HTR-8/SVneo (cell line): ENCODE data around the gene CACNA1C.
A peak's percentile ranks its signal among the peaks of the same experiment; 100 is the strongest.
"Not testable (repeated sequence)": the region's sequence is repeated elsewhere in the genome, so short reads cannot be mapped to it uniquely, and the experiment has no call there.

Experiments
- DNase-seq: peaks from one replicate; pipeline ENCODE4 v3.0.0; 2011; ENCODE audit warnings: low spot score, mixed read lengths; ENCODE audit not compliant: insufficient read length
- FAIRE-seq: peaks from 2 replicates; lab custom pipeline; 2011; peaks lifted over from hg19 to GRCh38; lab: Jason Lieb, UNC

The CACNA1C gene

GRCh38 chr12:2070440-2071045 is 17.8 kb downstream of the CACNA1C start:
- FAIRE-seq: no peak

GRCh38 chr12:2074792-2075191 is 22.0 kb downstream of the CACNA1C start:
- DNase-seq: no peak

More at GRCh38 chr12:2070440-2071045, 17.8 kb downstream of the CACNA1C start:
- DNase-seq: no peak

GRCh38 chr12:2075508-2076195 is 22.9 kb downstream of the CACNA1C start:
- FAIRE-seq (no peak), DNase-seq (no peak)

More at GRCh38 chr12:2074792-2075191, 22.0 kb downstream of the CACNA1C start:
- no peak for FAIRE-seq

DNA sequence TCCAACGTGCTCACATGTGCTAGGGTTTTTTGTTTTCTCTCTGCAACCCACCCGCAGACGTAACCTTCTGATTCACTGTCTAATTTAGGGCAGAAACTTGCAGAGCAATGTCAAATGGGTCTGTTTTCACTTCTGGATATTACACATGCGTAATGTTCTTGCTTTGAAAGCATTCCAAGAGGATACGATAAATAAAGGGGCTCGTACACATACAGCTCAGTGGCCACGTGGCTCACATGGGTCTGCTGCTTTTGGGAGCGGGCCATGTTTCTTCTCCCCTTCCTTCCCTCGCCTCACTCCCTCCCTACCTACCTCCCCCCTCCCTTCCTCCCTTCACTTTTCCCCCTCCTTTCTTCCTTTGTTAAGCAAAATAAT is 23.4 kb downstream of the CACNA1C start:
- DNase-seq (no peak), FAIRE-seq (no peak)

DNA sequence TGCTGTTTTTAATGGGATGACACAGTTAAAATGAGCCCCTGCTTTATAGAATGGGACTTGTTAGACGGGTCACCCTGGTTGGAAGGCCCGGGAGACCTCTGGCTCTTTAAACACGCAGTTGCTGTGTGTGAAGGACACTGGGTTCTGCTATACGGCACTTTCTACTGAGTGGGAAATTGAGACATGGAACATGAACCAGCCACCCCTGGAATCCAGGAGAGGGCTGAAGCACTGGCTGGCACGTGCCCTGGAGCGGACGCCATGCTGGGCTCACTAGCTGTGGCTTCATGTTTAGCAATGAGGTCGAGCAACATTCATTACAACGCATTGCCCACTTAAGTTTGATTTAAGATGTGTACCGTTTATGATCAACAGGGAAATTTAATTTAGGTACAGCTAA is 23.9 kb downstream of the CACNA1C start:
- no peak for FAIRE-seq

GRCh38 chr12:2080604-2081003 is 27.8 kb downstream of the CACNA1C start:
- FAIRE-seq (no peak), DNase-seq (no peak)

More for the DNA sequence above, 23.9 kb downstream of the CACNA1C start:
- DNase-seq: no peak

DNA sequence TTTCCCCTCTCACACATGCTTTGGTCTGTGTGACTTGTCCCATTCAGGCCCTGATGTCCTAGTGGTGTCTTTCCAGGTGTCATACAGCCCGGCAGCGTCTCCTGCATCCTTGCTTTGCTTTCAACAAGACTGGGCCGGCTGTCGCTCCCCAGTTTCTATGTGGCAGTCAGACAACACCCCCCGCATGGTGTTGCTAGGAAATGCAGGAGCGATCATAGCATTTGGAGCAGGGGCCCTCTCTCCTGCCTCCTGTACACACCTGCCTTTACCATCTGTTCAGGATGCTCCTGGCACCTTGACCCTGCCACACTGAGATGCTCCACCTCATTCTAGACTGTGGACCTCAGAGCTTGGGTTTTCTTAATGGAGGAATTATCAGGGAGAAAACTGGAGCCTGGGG is 29.5 kb downstream of the CACNA1C start:
- FAIRE-seq: no peak
- no peak for DNase-seq

- DNase-seq: no peak
- no peak for FAIRE-seq
Observed at GRCh38 chr12:2083008-2083407, 30.2 kb downstream of the CACNA1C start.

DNA sequence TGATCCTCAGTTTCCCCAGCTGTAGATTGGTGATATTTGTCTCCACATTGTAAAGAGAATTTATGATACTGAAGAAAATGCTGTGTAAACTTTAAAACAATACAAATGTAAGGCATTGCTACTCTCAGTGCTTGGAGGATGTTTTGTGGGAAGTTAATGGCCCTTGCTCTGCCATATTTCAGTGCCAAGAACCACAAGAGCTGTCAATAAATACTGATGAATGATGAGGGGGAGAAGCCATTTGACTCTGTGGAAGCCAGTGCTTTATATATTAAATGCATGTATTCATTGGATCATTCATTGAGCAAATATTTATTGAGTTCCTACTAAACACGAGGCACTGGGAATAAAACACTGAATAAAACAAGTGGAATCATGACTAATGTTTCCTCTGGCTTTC is 30.8 kb downstream of the CACNA1C start:
- no peak for DNase-seq
- FAIRE-seq: no peak

DNA sequence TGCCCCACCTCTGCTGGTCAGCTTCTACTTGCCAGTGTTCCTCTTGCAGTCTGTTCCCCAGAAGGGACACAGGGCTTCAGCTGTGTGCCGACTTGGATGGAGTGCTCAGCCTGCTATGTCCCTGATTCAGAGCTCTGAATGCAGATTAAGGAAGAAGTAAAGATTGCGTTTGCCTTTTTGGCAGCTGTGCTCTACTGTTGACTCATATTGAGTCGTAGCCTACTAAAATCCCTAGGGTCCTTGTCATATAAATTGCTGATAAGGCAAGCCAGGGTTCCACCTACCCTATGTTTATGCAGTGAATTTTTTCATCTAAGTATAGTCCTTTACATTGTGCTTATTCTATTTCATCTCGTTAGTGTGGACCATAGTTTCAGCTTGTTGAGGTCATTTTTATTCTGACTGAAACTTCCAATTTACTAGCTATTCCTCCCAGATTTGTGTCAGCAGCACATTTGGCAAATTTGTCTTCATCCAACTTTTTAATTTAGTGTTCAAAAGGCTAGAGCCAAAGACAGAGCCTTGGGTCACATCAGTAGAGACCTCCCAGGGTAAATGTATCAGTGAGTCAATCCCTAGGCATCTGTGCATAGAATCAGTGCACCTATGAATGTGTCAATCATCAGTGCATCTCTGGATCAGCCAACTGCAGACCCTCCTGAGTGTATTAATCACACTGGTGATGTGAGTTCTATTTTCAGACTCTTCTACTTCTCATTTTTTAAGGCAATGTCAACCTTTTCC is 31.9 kb downstream of the CACNA1C start:
- DNase-seq (no peak), FAIRE-seq (no peak)

DNA sequence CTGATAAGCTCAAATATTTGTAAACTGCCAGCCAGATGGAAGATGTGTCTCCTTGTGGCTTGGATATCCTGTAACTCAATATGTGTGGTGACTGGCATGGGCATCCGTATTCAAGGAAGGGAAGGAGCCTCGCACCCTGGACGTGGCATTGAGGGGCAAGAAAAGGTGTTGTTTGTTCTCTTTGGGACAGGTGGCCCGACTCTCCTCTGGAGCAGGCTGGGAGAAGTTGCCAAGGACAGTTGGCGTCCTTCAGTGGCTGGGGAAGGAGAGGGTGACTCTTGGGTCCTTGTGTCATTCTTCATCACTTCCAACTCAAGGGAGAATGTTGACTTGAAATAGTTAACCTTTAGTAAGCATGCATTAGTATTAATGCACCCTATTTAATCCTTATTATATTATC is 39.6 kb downstream of the CACNA1C start:
- DNase-seq (no peak), FAIRE-seq (no peak)

- DNase-seq: no peak
- FAIRE-seq: no peak
Observed at GRCh38 chr12:2092890-2093289, 40.1 kb downstream of the CACNA1C start.

- DNase-seq (no peak), FAIRE-seq (no peak)
Observed at GRCh38 chr12:2094597-2094996, 41.8 kb downstream of the CACNA1C start.

- DNase-seq (no peak), FAIRE-seq (no peak)
Observed at GRCh38 chr12:2095878-2096277, 43.1 kb downstream of the CACNA1C start.

DNA sequence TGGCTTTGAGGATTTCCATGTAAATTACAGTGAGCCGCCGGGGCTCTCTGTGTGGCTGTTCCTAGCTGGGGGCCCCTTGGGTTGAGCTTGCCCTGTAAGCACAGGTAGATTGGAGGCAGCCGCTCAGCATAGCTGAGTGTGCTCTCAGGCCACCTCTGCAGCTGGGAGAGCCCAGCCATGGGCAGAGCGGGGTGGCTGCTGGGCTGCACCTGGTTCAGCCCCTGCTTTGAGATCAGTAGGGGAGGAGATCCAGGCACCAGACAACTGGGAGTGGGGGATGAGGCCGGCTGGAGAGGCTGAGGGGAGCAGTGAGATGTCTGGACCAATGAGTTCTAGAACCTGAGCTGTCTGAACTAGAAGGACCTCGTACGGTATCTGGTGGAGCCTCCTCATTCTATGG is 44.8 kb downstream of the CACNA1C start:
- no peak for DNase-seq
- FAIRE-seq: no peak

- DNase-seq (no peak), FAIRE-seq (no peak)
Observed at GRCh38 chr12:2098852-2099251, 46.1 kb downstream of the CACNA1C start.

GRCh38 chr12:2099595-2099994 is 46.8 kb downstream of the CACNA1C start:
- no peak for DNase-seq
- FAIRE-seq: peak; percentile 48

DNA sequence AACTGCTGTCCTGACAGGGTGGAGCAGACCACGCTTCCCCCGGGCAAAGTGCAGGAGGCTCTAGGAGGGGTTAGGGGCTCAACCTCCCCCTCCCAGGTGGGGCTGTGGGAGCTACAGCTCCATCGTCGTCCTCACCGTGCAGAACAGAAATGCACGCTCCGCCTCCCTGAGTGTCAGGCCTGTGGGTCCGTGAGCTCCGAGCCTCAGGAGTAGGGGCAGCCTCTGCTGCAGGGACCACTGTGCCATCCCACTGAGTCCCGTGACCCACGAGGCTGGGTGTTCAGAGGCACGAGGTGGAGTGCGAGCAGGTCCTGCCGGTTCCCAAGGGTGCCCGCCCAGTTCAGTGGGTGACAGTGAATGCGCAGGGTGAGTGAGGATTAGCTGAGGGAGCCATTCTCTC is 48.6 kb downstream of the CACNA1C start:
- DNase-seq (no peak), FAIRE-seq (no peak)

GRCh38 chr12:2101771-2102170 is 49.0 kb downstream of the CACNA1C start:
- FAIRE-seq (no peak), DNase-seq (no peak)

DNA sequence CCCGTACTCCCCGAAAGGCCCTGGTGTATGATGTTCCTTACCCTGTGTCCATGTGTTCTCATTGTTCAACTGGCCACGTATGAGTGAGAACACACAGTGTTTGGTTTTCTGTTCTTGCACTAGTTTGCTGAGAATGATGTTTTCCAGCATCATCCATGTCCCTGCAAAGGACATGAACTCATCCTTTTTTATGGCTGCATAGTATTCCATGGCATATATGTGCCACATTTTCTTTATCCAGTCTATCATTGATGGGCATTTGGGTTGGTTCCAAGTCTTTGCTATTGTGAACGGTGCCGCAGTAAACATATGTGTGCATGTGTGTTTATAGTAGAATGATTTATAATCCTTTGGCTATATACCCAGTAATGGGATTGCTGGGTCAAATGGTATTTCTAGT is 49.9 kb downstream of the CACNA1C start:
- not testable (repeated sequence) for DNase-seq, FAIRE-seq

DNA sequence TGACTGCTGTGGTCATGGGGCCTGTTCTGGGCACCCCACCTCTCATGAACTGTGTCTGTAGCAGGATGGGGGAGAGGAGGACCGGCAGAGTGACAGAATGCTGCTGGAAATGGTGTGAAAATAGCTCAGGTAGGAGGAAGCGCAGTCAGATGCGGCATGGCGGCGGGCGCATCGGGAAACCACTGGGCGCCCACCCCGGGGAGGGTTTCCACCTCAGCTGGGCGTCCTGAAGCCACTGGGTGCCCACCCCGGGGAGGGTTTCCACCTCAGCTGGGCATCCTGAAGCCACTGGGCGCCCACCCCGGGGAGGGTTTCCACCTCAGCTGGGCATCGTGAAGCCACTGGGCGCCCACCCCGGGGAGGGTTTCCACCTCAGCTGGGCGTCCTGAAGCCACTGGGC is 52.6 kb downstream of the CACNA1C start:
- DNase-seq, FAIRE-seq: not testable (repeated sequence)
